CD1c-positive myeloid dendritic cell (primary cell): Measurements from ENCODE around the gene PDK2.

Source experiments
- DNase-seq: peaks from one replicate; pipeline ENCODE4 v3.0.0-alpha.2; 2016; ENCODE audit errors: extremely low spot score

PDK2 gene

GRCh38 chr17:50117202-50118051 lies 22.3 kb downstream of the PDK2 start:
- DNase-seq, result peak; percentile 62

GRCh38 chr17:50118076-50118827 lies 23.1 kb downstream of the PDK2 start:
- no peak for DNase-seq

- no peak for DNase-seq
Measured at GRCh38 chr17:50118828-50119218, 23.7 kb downstream of the PDK2 start.

GRCh38 chr17:50120475-50121253 lies 25.5 kb downstream of the PDK2 start:
- no peak for DNase-seq

GRCh38 chr17:50122945-50123344 lies 27.8 kb downstream of the PDK2 start:
- DNase-seq, result no peak

- DNase-seq, result no peak
Measured at GRCh38 chr17:50123649-50124349, 28.6 kb downstream of the PDK2 start.

- no peak for DNase-seq
Measured at GRCh38 chr17:50125420-50125997, 30.4 kb downstream of the PDK2 start.

GRCh38 chr17:50127697-50128361 lies 32.7 kb downstream of the PDK2 start:
- peak; percentile 13 for DNase-seq

- DNase-seq, result peak; percentile 43
Measured at GRCh38 chr17:50128441-50129352, 33.5 kb downstream of the PDK2 start.

GRCh38 chr17:50129353-50129727 lies 34.2 kb downstream of the PDK2 start:
- DNase-seq, result no peak

- peak; percentile 53 for DNase-seq
Measured at GRCh38 chr17:50129728-50130558, 34.8 kb downstream of the PDK2 start, which contains the start of gene SAMD14. TSS of gene SAMD14 (minus strand) at chr17:50130160. CDS start at chr17:50124959, 5,201 bp downstream.

GRCh38 chr17:50130559-50131305 lies 35.6 kb downstream of the PDK2 start:
- peak; percentile 13 for DNase-seq

GRCh38 chr17:50132104-50132794 lies 37.1 kb downstream of the PDK2 start:
- no peak for DNase-seq

- DNase-seq, result no peak
Measured at GRCh38 chr17:50133028-50133768, 38.0 kb downstream of the PDK2 start.

GRCh38 chr17:50133769-50134099 lies 38.6 kb downstream of the PDK2 start:
- DNase-seq, result no peak

GRCh38 chr17:50134206-50135110 lies 39.3 kb downstream of the PDK2 start:
- no peak for DNase-seq
